ENCODE measurements around the gene PARD3B. TPM values are rescaled to one million over a fixed set of nuclear protein-coding genes. Genes with fewer than 3 reads are reported as not detected.

PARD3B gene
- total RNA-seq, 4 donors from 2014 or later: 32.8 to 69.6 (median 47.3) TPM

- no peak for TF ChIP-seq CTCF (IDR thresholded peaks at IDR 0.05; ENCODE audit: low read depth)
These were observed 1111.2 kb downstream of the PARD3B start for GRCh38 chr2:205656461-205656860.

GRCh38 chr2:205656941-205657340, 1111.7 kb downstream of the PARD3B start:
- TF ChIP-seq CTCF (IDR thresholded peaks at IDR 0.05; ENCODE audit: low read depth): no peak

- TF ChIP-seq CTCF (IDR thresholded peaks at IDR 0.05; ENCODE audit: low read depth): no peak
These were observed 1112.3 kb downstream of the PARD3B start for GRCh38 chr2:205657579-205657978.

GRCh38 chr2:205658068-205658467, 1112.8 kb downstream of the PARD3B start:
- no peak for TF ChIP-seq CTCF (IDR thresholded peaks at IDR 0.05; ENCODE audit: low read depth)

- no peak for TF ChIP-seq CTCF (IDR thresholded peaks at IDR 0.05; ENCODE audit: low read depth)
These were observed 1113.3 kb downstream of the PARD3B start for GRCh38 chr2:205658572-205658971.

- TF ChIP-seq CTCF (IDR thresholded peaks at IDR 0.05; ENCODE audit: low read depth): no peak
These were observed 1114.6 kb downstream of the PARD3B start for GRCh38 chr2:205659922-205660321.

- no peak for TF ChIP-seq CTCF (IDR thresholded peaks at IDR 0.05; ENCODE audit: low read depth)
These were observed 1115.3 kb downstream of the PARD3B start for GRCh38 chr2:205660521-205661124.

Data from subcutaneous adipose tissue (tissue), 4 donors.